AML-193 (cell line): ENCODE results near the gene SYNDIG1.

ENCODE experiments used
- DNase-seq, 2 experiments: peaks; one replicate each; lab custom pipeline; 2025; lab: John Stamatoyannopoulos, UW

Gene SYNDIG1

GRCh38 chr20:24469116-24469893 is at the start of gene SYNDIG1:
TSS of gene SYNDIG1 (plus strand) at chr20:24469629. CDS start at chr20:24543098, 73,469 bp downstream.
- DNase-seq: no peak

GRCh38 chr20:24419786-24420185 is 49.6 kb upstream of the SYNDIG1 start:
- DNase-seq: no peak

- DNase-seq: no peak
Measured at GRCh38 chr20:24420567-24420966, 48.9 kb upstream of the SYNDIG1 start.

- no peak for DNase-seq
Measured at GRCh38 chr20:24421071-24421470, 48.4 kb upstream of the SYNDIG1 start.

- no peak for DNase-seq
Measured at GRCh38 chr20:24422091-24422760, 47.2 kb upstream of the SYNDIG1 start.

GRCh38 chr20:24423390-24424313 is 45.8 kb upstream of the SYNDIG1 start:
- DNase-seq: no peak

- no peak for DNase-seq
Measured at GRCh38 chr20:24425523-24426135, 43.8 kb upstream of the SYNDIG1 start.

GRCh38 chr20:24431279-24432045 is 38.0 kb upstream of the SYNDIG1 start:
- DNase-seq: no peak

GRCh38 chr20:24432046-24432442 is 37.4 kb upstream of the SYNDIG1 start:
- DNase-seq: no peak

GRCh38 chr20:24436160-24436559 is 33.3 kb upstream of the SYNDIG1 start:
- DNase-seq: no peak

GRCh38 chr20:24437196-24438082 is 32.0 kb upstream of the SYNDIG1 start:
- no peak for DNase-seq

GRCh38 chr20:24438331-24438730 is 31.1 kb upstream of the SYNDIG1 start:
- no peak for DNase-seq

GRCh38 chr20:24439737-24440387 is 29.6 kb upstream of the SYNDIG1 start:
- DNase-seq: no peak

- no peak for DNase-seq
Measured at GRCh38 chr20:24441661-24442060, 27.8 kb upstream of the SYNDIG1 start.

GRCh38 chr20:24442909-24443308 is 26.5 kb upstream of the SYNDIG1 start:
- no peak for DNase-seq

- no peak for DNase-seq
Measured at GRCh38 chr20:24443436-24443835, 26.0 kb upstream of the SYNDIG1 start.

GRCh38 chr20:24444526-24445190 is 24.8 kb upstream of the SYNDIG1 start:
- no peak for DNase-seq

- DNase-seq: no peak
Measured at GRCh38 chr20:24445510-24446170, 23.8 kb upstream of the SYNDIG1 start.

- DNase-seq: no peak
Measured at GRCh38 chr20:24446811-24447210, 22.6 kb upstream of the SYNDIG1 start.
